Fibroblast of lung (primary cell): ENCODE measurements around the gene NCKAP5. TPM values are rescaled to one million over a fixed set of nuclear protein-coding genes. Genes with fewer than 3 reads are reported as not detected.

Source experiments
- DNase-seq, 2 donors: peaks; one replicate each; pipeline versions ENCODE4 v3.0.0 to v3.0.0-alpha.2; 2010; ENCODE audit warnings: low read depth in 2 of 2
- H2AFZ ChIP-seq: 2 replicates; pipeline ENCODE4 v1.5.1; 2012; ENCODE audit warnings: low read length, control low read depth, inconsistent platforms
- H3K27ac ChIP-seq: 2 replicates; pipeline ENCODE4 v1.5.1; 2011; ENCODE audit warnings: low read length, control low read depth; ENCODE audit not compliant: insufficient read depth
- H3K27me3 ChIP-seq: 2 replicates; pipeline ENCODE4 v1.5.1; 2011; ENCODE audit warnings: mild to moderate bottlenecking, low read length; ENCODE audit not compliant: control insufficient read depth, insufficient read depth
- H3K36me3 ChIP-seq: 2 replicates; pipeline ENCODE4 v1.5.1; 2011; ENCODE audit warnings: low read length; ENCODE audit not compliant: control insufficient read depth, insufficient read depth
- H3K4me1 ChIP-seq: 2 replicates; pipeline ENCODE4 v1.5.1; 2011; ENCODE audit warnings: low read length; ENCODE audit not compliant: control insufficient read depth, insufficient read depth; ENCODE audit errors: extremely low read depth
- H3K4me2 ChIP-seq: 2 replicates; pipeline ENCODE4 v1.5.1; 2011; ENCODE audit warnings: low read length, control low read depth; ENCODE audit not compliant: insufficient read depth; ENCODE audit errors: extremely low read depth
- H3K4me3 ChIP-seq, 4 experiments: fragments of 200-600 bp in 1 of 4; sonication (generic) in 1 of 4; replicated peaks in 1 of 4; 2 replicates each; pipeline ENCODE4 v1.5.1; 2011 to 2016; ENCODE audit warnings: low read length in 4 of 4, low read depth in 3 of 4, mild to moderate bottlenecking in 3 of 4, control low read depth in 2 of 4, inconsistent platforms in 1 of 4, mixed read lengths in 1 of 4; ENCODE audit not compliant: insufficient read depth in 1 of 4; ENCODE audit errors: control extremely low read depth in 1 of 4
- H3K79me2 ChIP-seq: 2 replicates; pipeline ENCODE4 v1.5.1; 2012; ENCODE audit warnings: mild to moderate bottlenecking, low read length, inconsistent platforms; ENCODE audit not compliant: control insufficient read depth, insufficient read depth
- H3K9ac ChIP-seq: 2 replicates; pipeline ENCODE4 v1.5.1; 2011; ENCODE audit warnings: mild to moderate bottlenecking, low read length, control low read depth; ENCODE audit not compliant: insufficient read depth
- H3K9me3 ChIP-seq: 2 replicates; pipeline ENCODE4 v1.5.1; 2012; ENCODE audit warnings: low read depth, low read length; ENCODE audit not compliant: control insufficient read depth, insufficient read depth
- H4K20me1 ChIP-seq: 2 replicates; pipeline ENCODE4 v1.5.1; 2011; ENCODE audit warnings: low read length; ENCODE audit not compliant: control insufficient read depth, insufficient read depth; ENCODE audit errors: extremely low read depth
- EZH2 ChIP-seq: IDR thresholded peaks from 2 replicates; pipeline ENCODE4 v1.5.1; 2012; ENCODE audit warnings: low read length, control low read depth, mild to moderate bottlenecking; ENCODE audit errors: missing control alignments
- polyA plus RNA-seq, 2 donors: library from polyadenylated mRNA; depleted of rRNA in 1 of 2; stranded (reverse) in 1 of 2; unstranded in 1 of 2; fragments of >200 nt; gene quantifications; 2 replicates each; pipeline ENCODE4 v1.2.1, GENCODE V29; 2011 to 2012; ENCODE audit warnings: missing spikeins in 1 of 2
- total RNA-seq: library from RNA; depleted of rRNA; stranded (reverse); fragments of >200 nt; gene quantifications from 2 replicates; pipeline ENCODE4 v1.2.1, GENCODE V29; 2014
- TF ChIP-seq, protein P1 (sequence below), 2 donors: IDR thresholded peaks in 1 of 2; conservative IDR thresholded peaks in 1 of 2; 1 replicate in 1 of 2; 2 replicates in 1 of 2; pipeline ENCODE4 v1.5.1; 2011 to 2012; ENCODE audit warnings: low read length in 2 of 2, control low read depth in 1 of 2, inconsistent platforms in 1 of 2, low read depth in 1 of 2, mild to moderate bottlenecking in 1 of 2

Gene NCKAP5
- total and polyA plus RNA-seq, 2 donors (not counting 1 experiment from before 2014, with no cell fraction given), result 2.6 to 6.2 TPM

DNA sequence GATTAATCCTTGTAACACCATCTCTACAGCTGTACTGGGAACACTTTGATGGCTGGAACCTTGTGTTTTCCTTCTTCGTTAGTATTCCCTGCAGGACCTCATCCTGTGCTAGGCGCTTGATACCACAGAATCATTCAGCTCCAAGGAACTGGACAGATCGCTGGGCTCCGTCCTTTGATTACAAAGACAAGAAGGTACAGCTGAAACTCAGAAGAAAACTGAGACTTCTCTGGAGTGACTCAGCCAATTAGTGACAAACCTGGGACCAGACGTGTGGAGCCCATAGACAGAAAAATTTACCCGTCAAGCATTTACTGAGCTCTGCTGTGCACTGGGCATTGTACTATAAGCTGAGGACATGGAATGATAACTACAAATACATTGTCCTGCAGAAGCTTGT, 67.3 kb downstream of the NCKAP5 start:
- Histone ChIP-seq H4K20me1 (no peaks in the 10 kb centered on the region), H3K9ac (no peak overlapping the region), H3K27me3 (no peaks in the 10 kb centered on the region), H3K4me3 (no peak overlapping the region), H3K36me3 (no peaks in the 10 kb centered on the region), H3K79me2 (no peaks in the 10 kb centered on the region), H2AFZ (no peak overlapping the region), H3K9me3 (no peaks in the 10 kb centered on the region), H3K27ac (no peak overlapping the region), H3K4me1 (peaks cover 3% of the 10 kb centered on the region), H3K4me2 (no peak overlapping the region)
- TF ChIP-seq, protein P1, sequence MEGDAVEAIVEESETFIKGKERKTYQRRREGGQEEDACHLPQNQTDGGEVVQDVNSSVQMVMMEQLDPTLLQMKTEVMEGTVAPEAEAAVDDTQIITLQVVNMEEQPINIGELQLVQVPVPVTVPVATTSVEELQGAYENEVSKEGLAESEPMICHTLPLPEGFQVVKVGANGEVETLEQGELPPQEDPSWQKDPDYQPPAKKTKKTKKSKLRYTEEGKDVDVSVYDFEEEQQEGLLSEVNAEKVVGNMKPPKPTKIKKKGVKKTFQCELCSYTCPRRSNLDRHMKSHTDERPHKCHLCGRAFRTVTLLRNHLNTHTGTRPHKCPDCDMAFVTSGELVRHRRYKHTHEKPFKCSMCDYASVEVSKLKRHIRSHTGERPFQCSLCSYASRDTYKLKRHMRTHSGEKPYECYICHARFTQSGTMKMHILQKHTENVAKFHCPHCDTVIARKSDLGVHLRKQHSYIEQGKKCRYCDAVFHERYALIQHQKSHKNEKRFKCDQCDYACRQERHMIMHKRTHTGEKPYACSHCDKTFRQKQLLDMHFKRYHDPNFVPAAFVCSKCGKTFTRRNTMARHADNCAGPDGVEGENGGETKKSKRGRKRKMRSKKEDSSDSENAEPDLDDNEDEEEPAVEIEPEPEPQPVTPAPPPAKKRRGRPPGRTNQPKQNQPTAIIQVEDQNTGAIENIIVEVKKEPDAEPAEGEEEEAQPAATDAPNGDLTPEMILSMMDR (conservative IDR thresholded peaks at IDR 0.05 in 1 of 2, IDR thresholded peaks at IDR 0.05 in 1 of 2; ENCODE audit: low read depth in 1 of 2, low read length in 2 of 2), result no peak
- no peak for TF ChIP-seq EZH2
- no peak for DNase-seq

GRCh38 chr2:133498662-133499585, 69.3 kb downstream of the NCKAP5 start:
- Histone ChIP-seq H3K4me1 (no peaks in the 10 kb centered on the region), H3K27me3 (no peaks in the 10 kb centered on the region), H3K27ac (no peak overlapping the region), H4K20me1 (no peaks in the 10 kb centered on the region), H3K9ac (no peak overlapping the region), H3K9me3 (no peaks in the 10 kb centered on the region), H3K79me2 (no peaks in the 10 kb centered on the region), H3K36me3 (no peaks in the 10 kb centered on the region), H2AFZ (no peak overlapping the region), H3K4me2 (no peak overlapping the region), H3K4me3 (no peak overlapping the region)
- TF ChIP-seq, protein P1 (conservative IDR thresholded peaks at IDR 0.05 in 1 of 2, IDR thresholded peaks at IDR 0.05 in 1 of 2; ENCODE audit: low read depth in 1 of 2, low read length in 2 of 2), result no peak
- TF ChIP-seq EZH2, result no peak
- DNase-seq, result no peak

DNA sequence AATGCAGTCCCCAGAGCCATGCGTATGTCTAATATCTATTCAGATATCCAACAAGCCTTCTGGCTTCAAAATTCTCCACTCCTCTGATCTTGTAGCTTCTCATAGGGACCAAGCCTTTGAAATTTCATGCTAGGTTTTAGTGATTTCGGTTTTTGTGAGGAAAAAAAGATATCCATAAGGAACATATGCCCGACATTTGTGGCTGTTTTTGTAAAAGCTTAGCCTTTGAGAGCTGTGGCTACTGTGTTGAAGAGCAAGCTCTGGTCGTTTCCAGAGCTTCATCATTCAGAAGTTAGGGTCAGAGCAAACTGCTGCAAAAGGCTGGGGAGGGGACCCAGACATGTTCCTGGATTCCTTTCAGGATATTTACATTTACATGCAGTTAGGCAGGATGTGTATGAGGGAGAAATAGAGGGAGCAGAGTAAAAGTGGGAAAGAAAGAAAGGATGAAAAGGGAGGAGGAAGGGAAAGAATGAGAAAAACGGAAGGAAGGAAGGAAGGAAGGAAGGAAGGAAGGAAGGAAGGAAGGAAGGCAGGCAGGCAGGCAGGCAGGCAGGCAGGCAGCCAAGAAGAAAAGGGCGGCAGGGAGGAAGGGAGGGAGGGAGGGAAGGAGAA, 70.2 kb downstream of the NCKAP5 start:
- TF ChIP-seq, protein P1 (conservative IDR thresholded peaks at IDR 0.05 in 1 of 2, IDR thresholded peaks at IDR 0.05 in 1 of 2; ENCODE audit: low read depth in 1 of 2, low read length in 2 of 2), result no peak
- no peak for TF ChIP-seq EZH2
- Histone ChIP-seq H3K4me2 (no peak overlapping the region), H3K27ac (no peak overlapping the region), H3K79me2 (no peaks in the 10 kb centered on the region), H3K4me1 (no peaks in the 10 kb centered on the region), H2AFZ (no peak overlapping the region), H3K36me3 (no peaks in the 10 kb centered on the region), H3K4me3 (no peak overlapping the region), H3K27me3 (no peaks in the 10 kb centered on the region), H3K9me3 (no peaks in the 10 kb centered on the region), H3K9ac (no peak overlapping the region), H4K20me1 (no peaks in the 10 kb centered on the region)
- DNase-seq, result no peak
